ENCODE data around the gene NPBWR2. TPM values are rescaled to one million over a fixed set of nuclear protein-coding genes. Genes with fewer than 3 reads are reported as not detected.

NPBWR2 gene
- total RNA-seq, 3 donors from 2014 or later (not counting 1 experiment from before 2014, with no cell fraction given), result not detected

- peaks cover 0 to 5% of the 10 kb centered on the region in 2 donors for H3K4me1 Mint-ChIP-seq
- peaks cover 0 to 2% of the 10 kb centered on the region in 2 donors for H3K9me3 Mint-ChIP-seq
- peaks cover 8% of the 10 kb centered on the region in 2 donors for H3K27me3 Mint-ChIP-seq (ENCODE audit: low read depth in 2 of 2)
- intact Hi-C loops (cut with micrococcal nuclease), result no loop called here
- Histone ChIP-seq H3K27me3 (ENCODE audit: control insufficient read depth, insufficient read depth, low read length) (no peaks in the 10 kb centered on the region), H3K4me1 (ENCODE audit: control insufficient read depth, insufficient read depth, low read length) (no peaks in the 10 kb centered on the region), H3K4me3 (ENCODE audit: low read length) (no peak overlapping the region), H3K27ac (ENCODE audit: low read length) (no peak overlapping the region), H3K9me3 (ENCODE audit: control insufficient read depth, insufficient read depth, low read length) (peaks cover 12% of the 10 kb centered on the region), H3K36me3 (ENCODE audit: control insufficient read depth, insufficient read depth, low read length) (no peaks in the 10 kb centered on the region)
- no peak for DNase-seq
- H3K4me3 Mint-ChIP-seq, result no peak overlapping the region
- WGBS (ENCODE audit: insufficient coverage), result 89% methylated on average over 9 of the region's 10 CpGs
- TF ChIP-seq CTCF (IDR thresholded peaks at IDR 0.05), result no peak
- H3K36me3 Mint-ChIP-seq, result no peaks in the 10 kb centered on the region
- H3K27ac Mint-ChIP-seq, result no peak overlapping the region
- ATAC-seq, result no peak
Observed at GRCh38 chr20:64140956-64141355, 33.6 kb upstream of the NPBWR2 start.

GRCh38 chr20:64140061-64140931 is 32.9 kb upstream of the NPBWR2 start:
- Histone ChIP-seq H3K27ac (ENCODE audit: low read length) (no peak overlapping the region), H3K9me3 (ENCODE audit: control insufficient read depth, insufficient read depth, low read length) (peaks cover 7% of the 10 kb centered on the region), H3K36me3 (ENCODE audit: control insufficient read depth, insufficient read depth, low read length) (no peaks in the 10 kb centered on the region), H3K27me3 (ENCODE audit: control insufficient read depth, insufficient read depth, low read length) (no peaks in the 10 kb centered on the region), H3K4me3 (ENCODE audit: low read length) (no peak overlapping the region), H3K4me1 (ENCODE audit: control insufficient read depth, insufficient read depth, low read length) (no peaks in the 10 kb centered on the region)
- ATAC-seq (no peak), DNase-seq (no peak)
- H3K9me3 Mint-ChIP-seq, result peaks cover 0 to 2% of the 10 kb centered on the region in 2 donors
- no peak overlapping the region for H3K4me3 Mint-ChIP-seq
- H3K4me1 Mint-ChIP-seq, result peaks cover 0 to 5% of the 10 kb centered on the region in 2 donors
- no peak for TF ChIP-seq CTCF (IDR thresholded peaks at IDR 0.05)
- no peak overlapping the region for H3K27ac Mint-ChIP-seq
- H3K27me3 Mint-ChIP-seq (ENCODE audit: low read depth in 2 of 2), result peaks cover 8 to 13% of the 10 kb centered on the region in 2 donors
- WGBS (ENCODE audit: insufficient coverage), result 88% methylated on average over 13 of the region's 13 CpGs
- no peaks in the 10 kb centered on the region for H3K36me3 Mint-ChIP-seq
- intact Hi-C loops (cut with micrococcal nuclease), result no loop called here

- 86% methylated on average over 21 of the region's 21 CpGs for WGBS (ENCODE audit: insufficient coverage)
- no peak overlapping the region for H3K27ac Mint-ChIP-seq
Observed at GRCh38 chr20:64139199-64140060, 32.1 kb upstream of the NPBWR2 start.

More at GRCh38 chr20:64139199-64140060, 32.1 kb upstream of the NPBWR2 start:
- Histone ChIP-seq H3K4me1 (ENCODE audit: control insufficient read depth, insufficient read depth, low read length) (no peaks in the 10 kb centered on the region), H3K27ac (ENCODE audit: low read length) (no peak overlapping the region), H3K9me3 (ENCODE audit: control insufficient read depth, insufficient read depth, low read length) (no peaks in the 10 kb centered on the region), H3K36me3 (ENCODE audit: control insufficient read depth, insufficient read depth, low read length) (no peaks in the 10 kb centered on the region), H3K4me3 (ENCODE audit: low read length) (no peak overlapping the region), H3K27me3 (ENCODE audit: control insufficient read depth, insufficient read depth, low read length) (no peaks in the 10 kb centered on the region)
- ATAC-seq, result no peak
- no peak overlapping the region for H3K4me3 Mint-ChIP-seq
- no peaks in the 10 kb centered on the region for H3K36me3 Mint-ChIP-seq
- no peak for TF ChIP-seq CTCF (IDR thresholded peaks at IDR 0.05)
- H3K9me3 Mint-ChIP-seq, result peaks cover 0 to 2% of the 10 kb centered on the region in 2 donors
- H3K4me1 Mint-ChIP-seq, result peaks cover 0 to 5% of the 10 kb centered on the region in 2 donors
- intact Hi-C loops (cut with micrococcal nuclease), result no loop called here
- H3K27me3 Mint-ChIP-seq (ENCODE audit: low read depth in 2 of 2), result peaks cover 8 to 13% of the 10 kb centered on the region in 2 donors
- no peak for DNase-seq

Data from natural killer cell (primary cell).